GM19372 (cell line): ENCODE results near the gene GRB10.
"Not testable (repeated sequence)": the region's sequence is repeated elsewhere in the genome, so short reads cannot be mapped to it uniquely, and the experiment has no call there.

Experiments
- ATAC-seq: cut with Tn5 transposase; IDR thresholded peaks from one replicate; pipeline ENCODE4 v1.9.1; 2021; ENCODE audit warnings: mild to moderate bottlenecking, low read depth, moderate library complexity; ENCODE audit not compliant: unreplicated experiment

Gene GRB10

DNA sequence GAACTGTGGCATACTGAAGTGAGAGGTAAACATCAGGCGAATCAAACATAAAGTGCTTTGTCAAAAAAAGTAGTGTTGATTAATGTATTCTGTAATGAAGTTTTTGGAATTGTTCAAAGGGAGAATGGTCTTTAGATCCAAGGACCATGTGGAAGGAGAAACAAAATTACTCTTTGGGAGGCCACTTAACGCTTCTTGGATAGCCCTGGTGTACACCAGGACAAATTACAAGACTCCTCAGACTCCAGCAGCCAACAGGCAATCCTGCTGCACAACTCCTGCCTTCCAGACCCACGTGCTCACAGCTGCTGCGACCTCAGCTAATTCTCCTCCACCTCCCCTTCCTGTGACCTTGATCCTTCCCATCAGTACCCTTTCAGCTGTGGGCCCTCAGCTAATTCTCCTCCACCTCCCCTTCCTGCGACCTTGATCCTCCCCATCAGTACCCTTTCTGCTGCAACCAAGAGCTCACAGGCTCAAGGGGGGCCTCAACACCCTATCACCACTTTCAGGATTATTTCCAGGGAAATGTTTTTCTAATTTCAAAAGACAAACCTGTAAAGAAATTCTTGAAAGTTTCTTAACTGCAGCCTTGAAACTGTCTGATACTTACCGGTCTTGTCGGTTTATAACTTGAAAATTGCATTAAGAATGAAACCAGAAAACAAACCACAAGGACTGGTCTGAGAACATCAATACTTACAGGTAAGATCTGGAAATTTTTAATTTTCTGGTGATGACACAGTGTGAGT lies 187.8 kb downstream of the GRB10 start:
- no peak for ATAC-seq

DNA sequence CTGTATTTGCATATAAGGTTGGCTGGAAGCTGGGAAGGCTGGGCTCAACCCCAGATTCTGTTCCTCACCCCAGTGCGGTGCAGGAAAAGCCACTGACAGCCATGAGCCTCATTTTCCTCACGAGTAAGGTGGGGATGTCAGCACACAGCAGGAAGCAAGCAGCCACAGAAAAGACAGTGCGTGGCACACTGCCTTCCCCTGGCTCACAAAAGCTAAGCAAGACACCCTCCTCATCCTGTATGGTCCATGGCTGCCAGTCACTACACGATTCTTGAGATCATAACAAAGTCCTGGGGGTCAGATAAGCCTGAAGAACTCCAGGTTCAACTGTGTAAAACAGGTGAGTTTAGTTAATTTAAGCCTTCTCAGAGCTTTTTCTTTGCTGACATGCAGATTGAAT lies 188.6 kb downstream of the GRB10 start:
- no peak for ATAC-seq

DNA sequence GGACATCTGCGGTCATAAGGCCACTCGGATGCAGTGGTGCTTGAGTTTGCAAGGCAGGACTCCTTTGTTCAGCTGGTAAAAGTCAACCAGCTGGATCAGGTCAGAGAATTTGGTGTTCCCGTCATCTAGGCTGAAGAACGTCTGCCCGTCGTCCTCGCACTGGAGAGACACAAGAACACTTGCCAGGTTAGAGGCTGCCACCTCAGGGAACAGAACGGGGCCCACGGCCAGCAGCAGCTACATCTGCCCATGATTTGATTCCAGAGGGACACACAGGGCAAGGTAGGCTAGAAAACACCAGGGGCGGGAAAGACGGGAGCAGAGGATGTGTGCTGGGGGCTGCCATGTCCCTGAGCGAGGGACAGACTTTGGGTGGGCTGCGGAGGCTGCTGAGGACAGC lies 189.8 kb downstream of the GRB10 start:
- no peak for ATAC-seq

DNA sequence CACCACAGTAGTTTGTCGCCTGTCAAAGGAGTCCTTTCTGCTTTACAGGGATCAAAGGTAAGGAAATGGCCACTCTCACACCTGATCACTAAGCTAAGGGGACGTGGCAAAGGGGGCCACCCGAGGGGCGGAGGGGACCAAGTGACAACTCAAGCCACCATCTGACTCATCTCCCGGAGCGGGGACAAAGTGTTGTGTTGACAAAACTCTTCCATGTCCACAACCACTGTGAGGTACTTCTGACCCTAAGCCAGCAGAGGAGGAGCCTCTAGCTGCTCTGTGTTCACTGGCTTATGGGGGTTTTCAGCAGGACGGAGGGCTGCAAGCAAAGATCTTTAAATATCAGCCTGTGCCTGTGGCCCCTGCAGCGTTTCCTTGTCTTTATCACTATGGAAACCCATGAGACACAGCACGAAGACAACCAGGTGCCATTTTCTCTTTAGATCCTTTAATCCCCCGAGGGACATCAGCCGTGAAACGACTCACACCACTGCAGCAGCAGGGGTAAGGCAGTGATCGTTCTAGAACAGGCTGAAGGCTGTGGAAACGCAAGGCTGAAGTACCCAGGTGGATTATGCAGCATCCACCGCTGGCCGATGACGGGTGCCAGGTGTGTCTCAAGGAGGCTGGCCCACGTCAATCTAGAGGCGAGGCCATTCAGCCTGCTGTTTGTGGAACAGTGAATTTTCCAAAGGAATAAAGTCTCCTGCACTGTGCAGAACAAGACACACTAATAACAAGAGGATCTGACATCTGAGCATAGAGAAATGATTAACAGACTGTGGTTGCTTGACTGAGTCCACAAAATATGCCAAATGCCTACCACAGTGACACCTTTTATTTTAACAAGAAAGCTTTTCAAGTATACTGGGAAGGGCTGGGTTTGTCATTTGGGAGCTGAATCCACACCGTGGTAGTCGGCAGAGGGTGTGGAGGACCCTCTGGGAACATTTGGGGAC lies 190.9 kb downstream of the GRB10 start:
- ATAC-seq = peak; percentile 46

DNA sequence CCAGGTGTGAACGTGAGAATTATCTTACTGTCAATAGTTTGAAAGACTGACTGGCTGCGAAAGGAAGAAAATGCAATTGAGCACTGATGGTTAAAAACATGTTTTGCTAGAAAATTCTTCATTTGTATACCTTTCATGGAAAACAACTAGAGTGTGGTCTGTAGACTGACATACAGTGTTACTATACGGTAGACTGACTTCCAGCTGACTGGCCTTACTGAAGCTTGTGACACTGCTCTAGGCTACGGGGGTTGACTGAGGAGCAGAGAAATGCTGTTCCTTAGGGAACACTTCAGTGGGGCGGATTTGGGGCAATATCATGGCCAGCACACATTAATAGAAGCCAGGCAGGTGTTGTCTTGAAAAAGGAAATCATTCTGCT lies 191.6 kb downstream of the GRB10 start:
- ATAC-seq = no peak

DNA sequence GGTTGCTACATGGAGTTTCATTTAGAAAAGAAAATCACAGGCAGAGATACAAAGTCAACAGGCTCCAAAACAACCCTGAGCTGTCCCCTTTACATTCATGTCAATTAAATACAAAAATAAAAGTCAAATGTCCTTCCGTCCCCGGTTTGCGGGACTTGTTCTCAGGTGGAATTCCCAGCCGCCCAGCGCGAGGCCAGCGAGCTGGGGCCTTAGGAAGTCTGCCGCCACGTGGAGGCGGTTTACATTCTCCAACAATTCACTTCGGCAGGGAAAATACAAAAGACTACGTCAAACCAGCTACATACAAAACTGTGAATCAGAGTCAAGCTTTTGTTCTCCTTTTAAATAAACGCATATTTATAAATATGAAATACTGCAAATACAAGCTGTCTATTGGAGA lies 192.2 kb downstream of the GRB10 start:
- no peak for ATAC-seq

DNA sequence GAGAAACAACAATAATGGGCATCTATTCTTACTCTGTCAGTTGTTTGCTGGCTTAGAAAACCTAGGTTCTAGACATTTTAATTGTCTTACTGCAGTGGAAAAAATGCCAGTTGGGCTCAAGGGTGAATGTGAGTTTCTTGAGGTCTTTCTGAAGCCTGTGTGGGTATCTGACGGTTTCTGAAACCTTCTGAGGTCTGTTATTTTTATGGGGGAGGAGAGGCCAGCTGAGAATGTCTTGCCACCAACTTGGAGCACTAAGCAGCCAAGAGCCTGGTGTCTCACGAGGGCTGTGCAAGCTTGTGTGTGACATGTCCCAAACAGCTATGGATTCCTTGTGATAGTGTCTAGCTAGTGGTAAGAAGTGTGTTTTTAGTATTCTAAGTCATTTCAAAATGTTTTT lies 193.3 kb downstream of the GRB10 start:
- ATAC-seq = no peak

DNA sequence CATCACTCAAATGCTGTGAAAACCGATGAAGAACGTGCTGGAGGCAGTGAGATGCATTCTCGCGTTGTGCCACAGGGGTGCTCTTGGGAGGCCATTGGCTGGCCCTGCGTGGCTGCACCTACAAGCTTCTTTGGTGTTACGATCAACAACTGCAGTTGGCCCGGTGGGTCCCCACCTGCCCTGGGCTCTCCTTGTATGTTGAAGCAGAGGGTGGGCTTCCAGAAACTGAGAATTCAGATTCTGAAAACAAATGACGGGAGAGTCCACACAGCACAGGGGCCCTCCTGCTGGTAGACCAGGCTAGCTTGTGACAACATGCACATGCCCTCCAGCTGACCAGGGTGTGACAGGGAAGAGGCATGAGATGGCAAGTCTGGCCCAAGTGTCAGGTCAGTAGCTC lies 193.8 kb downstream of the GRB10 start:
- ATAC-seq = no peak

DNA sequence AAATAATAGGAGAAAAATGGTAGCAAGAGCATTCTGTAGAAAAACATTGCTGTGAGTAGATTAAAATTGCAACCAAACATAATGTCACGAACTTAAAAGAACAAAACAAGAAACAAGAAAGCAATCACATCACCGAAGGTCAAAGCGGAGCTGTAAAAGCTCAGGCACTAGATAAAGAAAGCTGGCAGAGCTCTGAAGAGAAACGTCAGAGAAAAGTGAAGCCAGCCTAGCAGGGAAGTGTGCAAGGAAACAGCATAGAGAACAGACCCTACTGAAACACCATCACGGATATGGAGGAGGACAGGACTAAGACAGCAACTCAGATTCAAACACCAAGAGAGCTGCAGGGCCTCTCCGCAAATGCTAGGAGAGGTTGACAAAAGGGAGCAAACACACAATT lies 195.0 kb downstream of the GRB10 start:
- ATAC-seq = no peak

DNA sequence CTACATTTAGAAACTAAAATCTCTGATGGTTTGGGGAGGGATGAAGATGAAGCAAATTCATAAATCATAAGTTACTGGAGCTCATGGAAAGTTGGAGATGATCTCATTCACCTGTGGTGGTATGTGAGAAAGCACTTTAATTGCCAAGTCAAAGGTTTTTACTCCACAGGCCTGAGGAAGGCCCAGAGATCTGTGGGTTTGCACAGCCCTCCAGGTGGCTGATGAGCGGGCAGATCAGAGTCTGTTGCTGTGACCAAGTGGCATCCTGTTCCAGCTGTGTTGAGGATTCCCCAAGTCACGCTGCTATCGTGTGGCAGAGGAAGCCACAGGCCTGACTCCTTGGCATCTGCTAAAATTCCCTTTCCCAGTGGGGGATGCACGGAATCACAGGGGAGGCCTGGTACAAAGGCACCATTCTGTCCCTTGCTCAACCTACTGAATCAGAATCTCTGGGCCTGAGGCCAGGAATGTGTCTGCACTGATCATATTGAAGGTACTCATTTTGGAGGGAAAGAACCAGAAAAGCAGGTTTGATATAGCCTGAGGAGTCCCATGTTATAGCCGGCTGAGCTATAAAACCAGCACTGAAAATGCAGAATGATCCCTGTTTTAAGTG lies 197.8 kb downstream of the GRB10 start:
- ATAC-seq = no peak

DNA sequence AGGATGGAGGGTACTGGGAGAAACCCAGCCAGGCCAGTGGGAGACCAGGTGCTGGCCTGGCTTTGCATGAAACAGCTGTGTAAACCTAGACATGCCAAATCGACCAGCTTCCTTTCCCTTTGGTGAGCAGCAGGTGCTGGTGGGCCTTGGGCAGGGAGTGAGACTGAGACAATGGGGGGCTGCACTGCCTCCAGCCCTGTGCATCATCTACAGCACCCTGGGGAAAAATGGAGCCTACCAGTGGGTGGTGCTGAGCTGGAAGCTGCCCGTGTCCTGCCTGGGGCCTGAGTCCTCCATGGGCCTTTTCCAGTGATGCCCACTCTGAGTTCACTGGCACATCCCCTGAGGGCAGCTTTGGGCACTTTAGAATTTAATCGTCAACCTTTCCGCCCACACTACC lies 198.3 kb downstream of the GRB10 start:
- ATAC-seq = no peak

DNA sequence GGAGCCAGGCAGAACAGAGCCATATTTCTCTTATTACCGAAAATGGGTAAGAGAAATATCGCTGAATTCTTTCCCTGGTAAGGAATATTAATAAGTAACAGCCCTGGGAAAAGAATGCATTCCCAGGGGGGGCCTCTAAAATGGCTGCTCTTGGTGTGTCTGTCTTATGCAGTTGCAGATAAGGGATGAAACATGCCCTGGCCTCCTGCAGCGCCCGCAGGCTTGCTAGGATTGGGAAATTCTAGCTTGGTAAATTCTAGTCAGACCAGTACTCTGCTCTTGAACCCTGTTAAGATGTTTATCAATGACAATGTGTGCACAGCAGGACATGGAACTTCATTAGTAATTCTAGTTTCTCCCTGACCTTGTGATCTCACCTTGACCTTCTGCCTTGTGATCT lies 199.4 kb downstream of the GRB10 start:
- ATAC-seq = not testable (repeated sequence)

DNA sequence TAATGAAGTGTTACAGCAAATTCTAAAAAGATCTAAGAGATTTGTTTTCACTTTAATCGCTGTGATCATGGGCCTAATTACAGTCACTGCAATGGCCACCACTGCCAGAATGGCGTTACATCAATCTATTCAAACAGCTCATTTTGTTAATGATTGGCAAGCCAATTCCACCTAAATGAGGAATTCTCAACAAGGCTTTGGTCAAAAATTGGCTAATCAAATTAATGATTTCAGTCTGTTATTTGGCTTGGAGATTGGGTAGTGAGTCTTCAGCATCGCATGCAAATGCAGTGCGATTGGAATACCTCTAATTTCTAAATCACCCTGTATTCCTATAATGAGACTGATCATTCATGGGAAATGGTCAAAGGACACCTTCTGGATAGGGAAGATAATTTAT lies 200.4 kb downstream of the GRB10 start:
- ATAC-seq = not testable (repeated sequence)

DNA sequence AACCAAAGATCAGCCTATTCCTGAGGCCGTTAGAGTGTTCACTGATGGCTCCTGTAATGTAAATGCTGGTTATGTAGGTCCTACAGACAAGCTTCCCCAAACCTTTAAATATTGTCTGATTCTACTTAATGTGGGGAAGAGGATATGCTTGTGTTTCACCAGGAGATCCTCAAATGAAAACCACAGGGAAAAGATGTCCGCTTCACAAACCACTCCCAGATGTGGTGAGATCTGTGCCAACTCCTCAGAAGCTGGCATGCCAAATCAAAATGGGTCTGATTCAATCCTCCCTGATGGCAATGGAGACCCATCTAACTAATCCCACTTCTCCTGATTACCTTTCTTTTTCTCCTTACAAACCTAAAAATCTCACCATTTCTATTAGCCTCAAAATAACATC lies 202.0 kb downstream of the GRB10 start:
- ATAC-seq = not testable (repeated sequence)

DNA sequence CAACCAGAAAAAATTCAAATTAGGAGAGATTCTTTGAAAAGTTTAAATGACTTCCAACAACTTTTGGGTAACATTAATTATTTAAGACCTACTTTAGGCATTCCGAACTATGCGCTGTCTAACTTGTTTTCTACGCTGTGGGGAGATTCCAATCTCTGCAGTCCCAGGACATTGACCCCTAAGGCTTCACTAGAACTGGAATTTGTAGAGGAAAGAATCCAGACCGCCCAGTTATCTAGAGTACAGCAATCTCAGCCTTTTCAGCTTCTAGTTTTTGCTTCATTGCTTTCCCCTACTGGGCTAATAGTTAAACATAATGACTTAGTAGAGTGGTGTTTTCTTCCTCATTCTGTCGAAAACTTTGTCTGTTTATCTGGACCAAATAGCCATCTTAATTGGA lies 202.6 kb downstream of the GRB10 start:
- no peak for ATAC-seq

DNA sequence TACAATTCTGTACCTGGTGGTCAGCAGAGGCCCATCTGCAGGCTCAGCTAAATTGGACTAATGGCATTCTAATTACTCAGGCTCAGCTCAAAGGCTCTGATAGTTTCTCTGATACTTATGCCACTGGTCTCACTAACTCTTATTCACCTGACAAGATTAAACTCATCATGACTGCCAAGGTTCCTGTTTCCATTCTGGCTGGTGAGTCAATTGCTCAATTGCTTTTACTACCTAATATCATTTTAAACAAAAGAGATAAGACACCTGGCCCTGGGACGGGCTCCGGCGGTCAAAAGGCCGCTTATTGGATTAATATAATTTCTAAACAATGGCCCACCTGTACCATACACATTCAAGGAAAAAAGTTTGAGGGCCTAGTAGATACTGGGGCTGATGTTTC lies 204.6 kb downstream of the GRB10 start:
- not testable (repeated sequence) for ATAC-seq

DNA sequence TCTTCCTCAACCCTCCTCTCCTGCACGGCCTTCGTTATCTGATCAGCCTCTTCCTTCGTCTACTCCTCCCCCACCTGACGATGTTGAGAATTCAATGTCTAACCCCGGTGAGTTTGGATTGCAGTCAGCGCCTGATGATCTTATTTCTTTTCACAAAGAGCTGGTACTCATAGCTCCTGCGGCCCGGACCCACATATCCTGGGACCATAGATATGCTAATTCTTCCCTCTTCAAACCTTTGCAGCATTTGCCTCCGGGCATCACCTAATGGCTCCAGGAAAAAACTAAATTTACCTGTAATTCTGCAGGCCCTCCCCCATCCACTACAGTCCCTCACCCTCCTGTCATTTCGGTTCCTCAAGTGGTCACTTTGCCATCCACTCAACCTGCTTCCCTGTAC lies 205.1 kb downstream of the GRB10 start:
- ATAC-seq = no peak

DNA sequence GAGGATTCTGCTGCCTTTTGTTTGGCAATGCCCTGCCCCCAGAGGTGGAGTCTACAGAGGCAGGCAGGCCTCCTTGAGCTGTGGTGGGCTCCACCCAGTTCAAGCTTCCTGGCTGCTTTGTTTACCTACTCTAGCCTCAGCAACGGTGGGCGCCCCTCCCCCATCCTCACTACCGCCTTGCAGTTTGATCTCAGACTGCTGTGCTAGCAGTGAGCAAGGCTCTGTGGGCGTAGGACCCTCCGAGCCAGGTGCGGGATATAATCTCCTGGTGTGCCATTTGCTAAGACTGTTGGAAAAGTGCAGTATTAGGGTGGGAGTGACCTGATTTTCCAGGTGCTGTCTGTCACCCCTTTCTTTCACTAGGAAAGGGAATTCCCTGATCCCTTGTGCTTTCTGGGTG lies 206.3 kb downstream of the GRB10 start:
- ATAC-seq = not testable (repeated sequence)

DNA sequence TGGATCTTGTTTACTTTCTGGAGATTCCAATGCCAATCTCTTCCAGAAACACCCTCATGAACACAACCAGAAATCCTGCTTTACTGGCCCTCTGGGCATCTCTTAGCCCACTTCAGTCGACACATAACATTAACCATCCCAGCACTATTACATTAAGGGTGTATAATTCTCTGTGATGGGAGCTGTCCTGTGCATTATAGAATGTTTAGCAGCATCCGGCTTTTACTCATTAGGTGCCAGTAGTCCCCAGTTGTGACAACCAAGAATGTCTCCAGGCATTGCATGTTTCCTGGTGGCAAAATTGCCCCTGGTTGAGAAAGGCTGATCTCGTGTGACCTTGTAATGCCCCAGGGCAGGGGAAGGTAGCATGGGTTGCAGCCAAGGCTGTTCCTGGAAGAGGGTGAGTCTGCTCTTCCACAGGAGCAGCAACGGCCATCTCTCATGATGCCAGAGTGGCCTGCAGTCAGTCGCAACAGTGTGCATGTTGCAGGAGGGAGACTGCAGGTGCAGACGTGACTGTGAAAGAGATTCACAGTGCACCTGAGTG lies 214.9 kb downstream of the GRB10 start:
- ATAC-seq = no peak

DNA sequence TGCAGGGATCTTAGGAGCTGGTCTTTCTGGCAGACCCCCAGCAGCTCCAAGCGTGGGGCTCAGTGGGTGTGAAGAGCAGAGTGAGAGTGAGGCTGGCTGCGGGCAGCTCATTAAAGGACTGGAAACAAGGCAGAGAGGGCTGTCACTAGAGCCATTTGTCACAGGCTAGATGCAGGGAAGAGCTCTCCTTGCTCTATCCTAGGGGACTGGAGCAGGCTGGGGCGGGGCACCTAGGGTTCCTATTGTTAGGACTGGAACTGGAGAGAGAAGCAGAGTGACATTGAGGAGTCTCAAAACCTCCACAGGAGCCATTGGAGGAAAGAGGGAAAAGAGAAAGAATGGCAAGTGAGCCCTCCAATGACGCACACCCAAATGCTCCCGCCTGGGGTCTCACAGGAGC lies 216.7 kb downstream of the GRB10 start:
- no peak for ATAC-seq

DNA sequence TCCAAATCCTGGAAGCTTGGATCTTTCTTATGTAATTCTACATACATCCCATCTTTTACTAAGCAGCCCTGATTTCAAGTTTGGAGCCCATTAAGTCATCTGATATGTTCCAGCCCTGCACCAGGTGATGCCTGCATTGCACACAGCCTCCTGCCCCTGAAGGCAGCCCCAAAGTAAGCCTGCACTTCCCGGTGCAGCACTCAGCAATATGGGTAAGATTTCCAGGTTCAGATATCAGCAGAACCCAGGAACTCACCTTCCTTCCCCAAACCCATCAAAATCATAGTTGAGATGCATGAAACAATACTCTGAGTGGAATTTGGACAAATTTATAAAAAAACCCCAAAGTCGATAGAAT lies 217.2 kb downstream of the GRB10 start:
- ATAC-seq = no peak
